Calu3 (cell line): Measurements from ENCODE around the gene NFATC3. TPM values are rescaled to one million over a fixed set of nuclear protein-coding genes. Genes with fewer than 3 reads are reported as not detected.

ENCODE experiments used
- BruUV-seq: library from RNA; stranded (reverse); fragments of 400-500 nt; replicated peaks from 2 replicates; lab custom pipeline; 2021; lab: Mats Ljungman, UMichigan
- CTCF ChIA-PET: fragments of 300-600 bp; sonication (Branson Sonifier 250); formaldehyde crosslinking; loops from one replicate; lab custom pipeline; 2022; ENCODE audit warnings: antibody characterized with exemption; lab: Charles Lee
- DNase-seq: peaks from one replicate; pipeline ENCODE4 v3.0.0; 2022
- H3K27ac Mint-ChIP-seq: one replicate; pipeline ENCODE4 v1.8.0; 2022; ENCODE audit warnings: mixed read lengths; ENCODE audit not compliant: unreplicated experiment
- H3K27me3 Mint-ChIP-seq: one replicate; pipeline ENCODE4 v1.8.0; 2022; ENCODE audit warnings: mixed read lengths; ENCODE audit not compliant: unreplicated experiment
- H3K36me3 Mint-ChIP-seq: one replicate; pipeline ENCODE4 v1.8.0; 2022; ENCODE audit warnings: mild to moderate bottlenecking, moderate library complexity, mixed read lengths; ENCODE audit not compliant: insufficient read depth, unreplicated experiment
- H3K4me1 Mint-ChIP-seq: one replicate; pipeline ENCODE4 v1.8.0; 2022; ENCODE audit warnings: mild to moderate bottlenecking, low read depth, mixed read lengths; ENCODE audit not compliant: unreplicated experiment
- H3K4me3 Mint-ChIP-seq: one replicate; pipeline ENCODE4 v1.8.0; 2022; ENCODE audit warnings: mild to moderate bottlenecking, low read depth, moderate library complexity, mixed read lengths; ENCODE audit not compliant: unreplicated experiment
- H3K9me3 Mint-ChIP-seq: one replicate; pipeline ENCODE4 v1.8.0; 2022; ENCODE audit warnings: low read depth, mixed read lengths; ENCODE audit not compliant: unreplicated experiment
- intact Hi-C: fragments of 100-400 bp; cut with micrococcal nuclease; formaldehyde crosslinking; loops from one replicate; pipeline ENCODE4 v1.10.0; 2022; ENCODE audit not compliant: unreplicated experiment
- total RNA-seq: library from RNA; stranded (reverse); gene quantifications from 2 replicates; pipeline ENCODE4 v1.2.3, GENCODE V29; 2022
- TF ChIP-seq, protein P1 (sequence below): fragments of 200-600 bp; IDR thresholded peaks from one replicate; pipeline ENCODE4 v1.8.0; 2022; ENCODE audit warnings: antibody characterized with exemption; ENCODE audit not compliant: unreplicated experiment

NFATC3 gene
- total RNA-seq, 1 experiment from 2014 or later, result 39.3 TPM

GRCh38 chr16:68265078-68265920 is 180.1 kb downstream of the NFATC3 start:
- TF ChIP-seq, protein P1, sequence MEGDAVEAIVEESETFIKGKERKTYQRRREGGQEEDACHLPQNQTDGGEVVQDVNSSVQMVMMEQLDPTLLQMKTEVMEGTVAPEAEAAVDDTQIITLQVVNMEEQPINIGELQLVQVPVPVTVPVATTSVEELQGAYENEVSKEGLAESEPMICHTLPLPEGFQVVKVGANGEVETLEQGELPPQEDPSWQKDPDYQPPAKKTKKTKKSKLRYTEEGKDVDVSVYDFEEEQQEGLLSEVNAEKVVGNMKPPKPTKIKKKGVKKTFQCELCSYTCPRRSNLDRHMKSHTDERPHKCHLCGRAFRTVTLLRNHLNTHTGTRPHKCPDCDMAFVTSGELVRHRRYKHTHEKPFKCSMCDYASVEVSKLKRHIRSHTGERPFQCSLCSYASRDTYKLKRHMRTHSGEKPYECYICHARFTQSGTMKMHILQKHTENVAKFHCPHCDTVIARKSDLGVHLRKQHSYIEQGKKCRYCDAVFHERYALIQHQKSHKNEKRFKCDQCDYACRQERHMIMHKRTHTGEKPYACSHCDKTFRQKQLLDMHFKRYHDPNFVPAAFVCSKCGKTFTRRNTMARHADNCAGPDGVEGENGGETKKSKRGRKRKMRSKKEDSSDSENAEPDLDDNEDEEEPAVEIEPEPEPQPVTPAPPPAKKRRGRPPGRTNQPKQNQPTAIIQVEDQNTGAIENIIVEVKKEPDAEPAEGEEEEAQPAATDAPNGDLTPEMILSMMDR, result no peak
- DNase-seq, result peak; percentile 51
- intact Hi-C loops, result loop anchor here (5.0 kb wide), 1 partner anchor 47 kb away; the partner anchor contains the start of genes PRMT7 and SLC7A6OS
- H3K9me3 Mint-ChIP-seq, result no peaks in the 10 kb centered on the region
- peaks cover 38% of the 10 kb centered on the region for H3K4me1 Mint-ChIP-seq
- peaks cover 33% of the 10 kb centered on the region for H3K36me3 Mint-ChIP-seq
- peak overlapping the region; percentile 92 for H3K27ac Mint-ChIP-seq
- BruUV-seq, result no TSS peak
- no peaks in the 10 kb centered on the region for H3K27me3 Mint-ChIP-seq
- peak overlapping the region; percentile 91 for H3K4me3 Mint-ChIP-seq
- CTCF ChIA-PET, result interaction anchor here (0.6 to 2.0 kb wide), 2 partner anchors 19 to 45 kb away, joined by 4 to 13 read pairs; partner anchors contain the start of genes PRMT7 and SLC7A6OS

DNA sequence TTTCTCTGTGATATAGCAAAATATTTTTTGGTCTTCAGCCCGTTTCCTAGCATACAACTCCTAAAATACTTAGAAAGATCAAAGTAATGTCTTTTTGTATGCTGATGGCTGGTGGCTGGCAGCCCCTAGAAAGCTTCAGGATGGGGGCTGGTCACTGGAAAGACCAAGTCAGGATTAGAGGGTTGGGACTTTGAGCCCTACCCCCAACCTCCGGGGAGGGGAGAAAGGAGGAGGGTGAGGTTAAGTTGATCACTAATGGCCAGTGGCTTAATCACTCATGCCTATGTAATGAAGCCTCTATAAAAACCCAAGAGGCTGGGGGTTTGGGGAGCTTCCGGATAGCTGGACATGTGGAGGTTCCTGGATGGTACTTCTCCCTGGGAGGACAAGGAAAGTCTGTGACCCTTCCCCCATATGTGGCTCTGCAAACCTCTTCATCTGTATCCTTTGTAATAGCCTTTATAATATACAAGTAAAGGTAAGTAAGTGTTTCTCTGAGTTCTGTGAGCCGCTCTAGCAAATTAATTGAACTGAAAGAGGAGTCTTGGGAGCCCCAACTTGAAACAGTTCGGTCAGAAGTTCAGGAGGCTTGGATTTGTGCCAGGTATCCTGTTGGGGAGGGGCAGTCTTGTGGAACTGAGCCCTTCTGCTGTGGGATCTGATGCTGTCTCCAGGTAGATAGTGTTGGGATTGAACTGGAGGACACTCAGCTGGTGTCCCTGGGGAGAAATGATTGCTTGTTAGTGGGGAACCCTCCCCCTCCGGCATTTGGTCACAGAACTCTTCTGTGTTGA is 182.6 kb downstream of the NFATC3 start:
- TF ChIP-seq, protein P1, result no peak
- Mint-ChIP-seq H3K4me3 (no peak overlapping the region), H3K9me3 (no peaks in the 10 kb centered on the region), H3K27me3 (no peaks in the 10 kb centered on the region), H3K4me1 (peaks cover 37% of the 10 kb centered on the region), H3K27ac (no peak overlapping the region), H3K36me3 (peaks cover 33% of the 10 kb centered on the region)
- intact Hi-C loops, result loop anchor here (5.0 kb wide), 1 partner anchor 44 kb away; the partner anchor contains the start of genes PRMT7 and SLC7A6OS
- no peak for DNase-seq
- CTCF ChIA-PET, result no interaction called here
- BruUV-seq, result no TSS peak

DNA sequence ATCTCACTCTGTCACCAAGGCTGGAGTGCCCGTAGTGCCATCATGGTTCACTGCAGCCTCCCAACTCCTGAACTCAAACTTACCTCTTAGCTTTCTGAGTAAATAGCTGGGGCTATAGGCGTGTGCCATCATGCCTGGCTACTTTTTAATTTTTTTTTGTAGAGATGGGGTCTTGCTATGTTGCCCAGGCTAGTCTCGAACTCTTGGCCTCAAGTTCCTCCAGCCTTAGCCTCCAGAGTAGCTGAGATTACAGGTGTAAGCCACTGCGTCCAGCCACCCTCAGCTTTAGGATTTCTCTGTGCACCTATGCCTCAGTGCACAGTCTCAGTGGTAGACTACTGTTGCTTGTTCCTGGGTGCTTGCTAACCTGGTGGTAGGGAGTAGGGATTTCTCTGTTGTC is 184.6 kb downstream of the NFATC3 start:
- Mint-ChIP-seq H3K27ac (no peak overlapping the region), H3K36me3 (peaks cover 15% of the 10 kb centered on the region), H3K27me3 (no peaks in the 10 kb centered on the region), H3K4me3 (no peak overlapping the region), H3K9me3 (no peaks in the 10 kb centered on the region), H3K4me1 (peaks cover 25% of the 10 kb centered on the region)
- CTCF ChIA-PET, result interaction anchor here (0.7 to 0.9 kb wide), 2 partner anchors 10 to 21 kb away, joined by 4 to 6 read pairs; no protein-coding TSS in a partner anchor
- intact Hi-C loops, result loop anchor here (5.0 kb wide), 1 partner anchor 43 kb away; the partner anchor contains the start of genes PRMT7 and SLC7A6OS
- DNase-seq, result no peak
- TF ChIP-seq, protein P1, result no peak
- no TSS peak for BruUV-seq

- H3K36me3 Mint-ChIP-seq, result peaks cover 9% of the 10 kb centered on the region
These were observed 185.2 kb downstream of the NFATC3 start for GRCh38 chr16:68270353-68270752.

More at GRCh38 chr16:68270353-68270752, 185.2 kb downstream of the NFATC3 start:
- H3K27ac Mint-ChIP-seq, result no peak overlapping the region
- BruUV-seq, result no TSS peak
- CTCF ChIA-PET, result interaction anchor here (0.9 kb wide), 1 partner anchor 21 kb away, joined by 4 read pairs; no protein-coding TSS in a partner anchor
- H3K4me3 Mint-ChIP-seq, result no peak overlapping the region
- no peaks in the 10 kb centered on the region for H3K27me3 Mint-ChIP-seq
- TF ChIP-seq, protein P1, result no peak
- intact Hi-C loops, result no loop called here
- DNase-seq, result no peak
- H3K4me1 Mint-ChIP-seq, result peaks cover 24% of the 10 kb centered on the region
- no peaks in the 10 kb centered on the region for H3K9me3 Mint-ChIP-seq
